ENCODE measurements around the gene HSPH1. TPM values are rescaled to one million over a fixed set of nuclear protein-coding genes. Genes with fewer than 3 reads are reported as not detected.

HSPH1 gene
- total RNA-seq, 1 experiment from 2014 or later = 116 TPM

GRCh38 chr13:31102905-31103304 lies 58.8 kb downstream of the HSPH1 start (continued):
- TF ChIP-seq ZBTB33 (IDR thresholded peaks at IDR 0.05; ENCODE audit: extremely low read depth, insufficient replicate concordance, low read length) (no peak), JUND (IDR thresholded peaks at IDR 0.05) (no peak), ZFX (IDR thresholded peaks at IDR 0.05) (no peak), ZNF274 (IDR thresholded peaks at IDR 0.05; ENCODE audit: low read depth, low read length) (no peak)

- no peak overlapping the region for H3K4me2 ChIP-seq (ENCODE audit: low read length)
- ChIA-PET POLR2A (no interaction called here), CTCF (no interaction called here), RAD21 (ENCODE audit: low non-redundant PET in 1 of 2, low total read pairs in 2 of 2, uncharacterized antibody in 2 of 2, unreplicated experiment in 2 of 2) (no interaction called here)
- H3K9me2 ChIP-seq (ENCODE audit: insufficient read depth) = no peaks in the 10 kb centered on the region
- ATAC-seq = no peak
- intact Hi-C loops (cut with micrococcal nuclease) = no loop called here
- no peak overlapping the region for H3K27ac ChIP-seq (ENCODE audit: low read depth, low read length)
- DNase-seq (ENCODE audit: low read depth, low spot score) = no peak
- BruUV-seq (replicated peaks) = no TSS peak
- H3K9me3 ChIP-seq (ENCODE audit: control insufficient read depth in 1 of 2, insufficient read depth in 1 of 2, low read depth in 1 of 2, low read length in 2 of 2) = no peaks in the 10 kb centered on the region
- no peak for TF ChIP-seq MAX (IDR thresholded peaks at IDR 0.05)
- no peak for TF ChIP-seq REST (IDR thresholded peaks at IDR 0.05; ENCODE audit: low read depth)
- no peak for TF ChIP-seq RAD21 (IDR thresholded peaks at IDR 0.05; ENCODE audit: low read depth)
- no peaks in the 10 kb centered on the region for H3K79me2 ChIP-seq (ENCODE audit: insufficient read depth, low read length)
- peaks cover 0 to 3% of the 10 kb centered on the region in 2 experiments; a peak in 2 of 4 replicates for H3K4me1 ChIP-seq (ENCODE audit: control insufficient read depth in 1 of 2, insufficient read depth in 2 of 2, low read length in 2 of 2)
- H4K20me1 ChIP-seq (ENCODE audit: insufficient read depth) = no peaks in the 10 kb centered on the region
- H3K4me3 ChIP-seq (replicated peaks in 1 of 2; ENCODE audit: low read depth in 1 of 2, low read length in 2 of 2) = no peak overlapping the region
- H3K9ac ChIP-seq (ENCODE audit: low read length) = no peak overlapping the region
- no peak overlapping the region for H2AFZ ChIP-seq (ENCODE audit: low read depth, low read length, poor library complexity, severe bottlenecking)
- H3K36me3 ChIP-seq (ENCODE audit: control insufficient read depth in 1 of 2, insufficient read depth in 2 of 2, low read length in 2 of 2) = no peaks in the 10 kb centered on the region
- H3K27me3 ChIP-seq (ENCODE audit: insufficient read depth, low read length) = peaks cover 26% of the 10 kb centered on the region; the same call in 1 of the 2 replicates
Observed at GRCh38 chr13:31101472-31102170, 60.1 kb downstream of the HSPH1 start.
